ENCODE data around the gene IFTAP. TPM values are rescaled to one million over a fixed set of nuclear protein-coding genes. Genes with fewer than 3 reads are reported as not detected.
"Not testable (repeated sequence)": the region's sequence is repeated elsewhere in the genome, so short reads cannot be mapped to it uniquely, and the experiment has no call there.

IFTAP gene
- 10 to 100 TPM; 23.5 to 38.1 TPM for total RNA-seq

- peak within 1 kb of the TSS; percentile 52 to 68 for H3K4me3 ChIP-seq
- peak; percentile 65 for DNase-seq (ENCODE audit: low spot score)
- H3K36me3 ChIP-seq = no peaks in the 10 kb centered on the region
- TF ChIP-seq POLR2AphosphoS5 (IDR thresholded peaks at IDR 0.05) (peak; percentile 96), CTCF (IDR thresholded peaks at IDR 0.05) (no peak), POLR2A (IDR thresholded peaks at IDR 0.05) (no peak)
- intact Hi-C loops (cut with DNase I) = no loop called here
- H3K27me3 ChIP-seq (replicated peaks; ENCODE audit: insufficient read depth) = no peaks in the 10 kb centered on the region
- H3K9me3 ChIP-seq = no peaks in the 10 kb centered on the region
- WGBS = under 1% methylated on average over 29 of the region's 29 CpGs
- no peaks in the 10 kb centered on the region for H3K4me1 ChIP-seq (replicated peaks)
- peak within 1 kb of the TSS; percentile 1 to 56 for H3K27ac ChIP-seq
These were observed at the start of gene IFTAP for GRCh38 chr11:36594316-36594989. Gene IFTAP, plus strand, starts transcription at chr11:36594502. Its CDS starts 15,602 bp downstream, at chr11:36610104.

GRCh38 chr11:36550385-36551115, 43.8 kb upstream of the IFTAP start:
- H3K4me3 ChIP-seq = no peak overlapping the region
- no peaks in the 10 kb centered on the region for H3K27me3 ChIP-seq (replicated peaks; ENCODE audit: insufficient read depth)
- TF ChIP-seq POLR2AphosphoS5 (IDR thresholded peaks at IDR 0.05) (no peak), CTCF (IDR thresholded peaks at IDR 0.05) (no peak), POLR2A (IDR thresholded peaks at IDR 0.05) (no peak)
- WGBS = 54% methylated on average over 1 of the region's 1 CpG
- no peak overlapping the region for H3K27ac ChIP-seq
- intact Hi-C loops (cut with DNase I) = no loop called here
- H3K9me3 ChIP-seq = no peaks in the 10 kb centered on the region
- no peak for DNase-seq (ENCODE audit: low spot score)
- no peaks in the 10 kb centered on the region for H3K36me3 ChIP-seq
- H3K4me1 ChIP-seq (replicated peaks) = no peaks in the 10 kb centered on the region

GRCh38 chr11:36557390-36557789, 36.9 kb upstream of the IFTAP start:
- DNase-seq (ENCODE audit: low spot score); H3K4me3 ChIP-seq; H3K27ac ChIP-seq; intact Hi-C loops (cut with DNase I); H3K9me3 ChIP-seq; H3K36me3 ChIP-seq; H3K27me3 ChIP-seq (replicated peaks; ENCODE audit: insufficient read depth); H3K4me1 ChIP-seq (replicated peaks): not testable (repeated sequence)
- 100% methylated on average over 8 of the region's 17 CpGs for WGBS

- intact Hi-C loops (cut with DNase I) = no loop called here
- no peak overlapping the region for H3K4me3 ChIP-seq
- no peak for TF ChIP-seq CTCF (IDR thresholded peaks at IDR 0.05)
- H3K27me3 ChIP-seq (replicated peaks; ENCODE audit: insufficient read depth) = no peaks in the 10 kb centered on the region
- no peak overlapping the region for H3K27ac ChIP-seq
- no peaks in the 10 kb centered on the region for H3K4me1 ChIP-seq (replicated peaks)
- H3K36me3 ChIP-seq = no peaks in the 10 kb centered on the region
- no peak for DNase-seq (ENCODE audit: low spot score)
- no peaks in the 10 kb centered on the region for H3K9me3 ChIP-seq
These were observed 36.3 kb upstream of the IFTAP start for GRCh38 chr11:36557991-36558390.

GRCh38 chr11:36558571-36559413, 35.5 kb upstream of the IFTAP start:
- Histone ChIP-seq H3K9me3 (no peaks in the 10 kb centered on the region), H3K36me3 (no peaks in the 10 kb centered on the region), H3K27me3 (replicated peaks; ENCODE audit: insufficient read depth) (no peaks in the 10 kb centered on the region), H3K27ac (no peak overlapping the region), H3K4me1 (replicated peaks) (no peaks in the 10 kb centered on the region), H3K4me3 (no peak overlapping the region)
- DNase-seq (ENCODE audit: low spot score) = no peak
- intact Hi-C loops (cut with DNase I) = no loop called here
- TF ChIP-seq POLR2AphosphoS5 (IDR thresholded peaks at IDR 0.05) = no peak
- WGBS = 66% methylated on average over 4 of the region's 4 CpGs
